ENCODE data around the gene ETFDH.
"Not testable (repeated sequence)": the region's sequence is repeated elsewhere in the genome, so short reads cannot be mapped to it uniquely, and the experiment has no call there.

ETFDH gene

GRCh38 chr4:158704274-158704673 lies 32.2 kb downstream of the ETFDH start:
- H3K4me1 Mint-ChIP-seq, result no peaks in the 10 kb centered on the region
- no peak overlapping the region for H3K27ac Mint-ChIP-seq
- no peaks in the 10 kb centered on the region for H3K9me3 Mint-ChIP-seq
- TF ChIP-seq CTCF (IDR thresholded peaks at IDR 0.05), result no peak
- H3K36me3 Mint-ChIP-seq (ENCODE audit: low read depth), result peaks cover 36% of the 10 kb centered on the region
- DNase-seq, result no peak
- H3K4me3 Mint-ChIP-seq, result no peak overlapping the region
- H3K27me3 Mint-ChIP-seq (ENCODE audit: low read depth, poor library complexity), result no peaks in the 10 kb centered on the region

GRCh38 chr4:158710814-158711213 lies 38.7 kb downstream of the ETFDH start:
- no peak overlapping the region for H3K4me3 Mint-ChIP-seq
- no peak overlapping the region for H3K27ac Mint-ChIP-seq
- no peaks in the 10 kb centered on the region for H3K9me3 Mint-ChIP-seq
- no peaks in the 10 kb centered on the region for H3K4me1 Mint-ChIP-seq
- no peak for DNase-seq
- H3K36me3 Mint-ChIP-seq (ENCODE audit: low read depth), result peaks cover 81% of the 10 kb centered on the region
- H3K27me3 Mint-ChIP-seq (ENCODE audit: low read depth, poor library complexity), result no peaks in the 10 kb centered on the region
- no peak for TF ChIP-seq CTCF (IDR thresholded peaks at IDR 0.05)

DNA sequence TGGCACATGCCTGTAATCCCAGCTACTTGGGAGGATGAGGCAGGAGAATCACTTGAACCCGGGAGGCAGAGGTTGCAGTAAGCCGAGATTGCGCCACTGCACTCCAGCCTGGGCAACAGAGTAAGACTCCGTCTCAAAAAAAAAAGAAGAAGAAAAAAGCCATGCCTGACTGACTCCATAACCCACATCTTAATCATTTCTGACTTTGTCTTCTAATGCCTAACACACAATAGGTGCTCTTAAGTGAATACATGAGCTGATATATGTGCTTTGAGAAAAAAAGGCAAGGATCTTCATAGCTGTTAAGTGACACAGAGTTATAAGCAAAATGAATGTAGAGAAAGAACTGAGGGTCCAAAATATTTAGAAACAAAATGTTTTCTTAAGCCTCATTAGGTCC lies 40.5 kb downstream of the ETFDH start:
- DNase-seq; H3K4me3 Mint-ChIP-seq; H3K27me3 Mint-ChIP-seq (ENCODE audit: low read depth, poor library complexity); H3K9me3 Mint-ChIP-seq; H3K27ac Mint-ChIP-seq; H3K4me1 Mint-ChIP-seq: not testable (repeated sequence)
- H3K36me3 Mint-ChIP-seq (ENCODE audit: low read depth), result peaks cover 83% of the 10 kb centered on the region

DNA sequence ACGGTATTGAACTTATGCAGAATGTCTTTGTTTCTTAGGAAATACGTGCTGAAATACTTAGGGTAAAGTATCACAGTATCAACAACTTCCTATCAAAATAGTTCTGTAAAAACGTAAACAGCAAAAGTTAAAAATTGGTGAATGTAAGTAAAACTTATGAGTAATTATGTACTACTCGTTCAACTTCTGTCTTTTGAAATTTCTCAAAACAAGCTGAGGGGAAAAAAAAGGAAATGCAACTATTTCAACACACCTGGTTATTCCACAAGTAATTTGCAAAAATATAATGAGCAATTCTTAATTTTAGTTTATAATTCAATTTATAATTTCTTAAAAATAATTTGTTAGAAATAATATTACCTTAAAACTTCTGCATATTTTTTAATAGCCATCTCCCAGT lies 42.8 kb downstream of the ETFDH start:
- no peak for DNase-seq

GRCh38 chr4:158715802-158716201 lies 43.7 kb downstream of the ETFDH start:
- Mint-ChIP-seq H3K9me3 (no peaks in the 10 kb centered on the region), H3K27ac (no peak overlapping the region), H3K4me3 (no peak overlapping the region), H3K4me1 (no peaks in the 10 kb centered on the region), H3K36me3 (ENCODE audit: low read depth) (peaks cover 83% of the 10 kb centered on the region), H3K27me3 (ENCODE audit: low read depth, poor library complexity) (no peaks in the 10 kb centered on the region)
- TF ChIP-seq CTCF (IDR thresholded peaks at IDR 0.05), result no peak
- DNase-seq, result no peak

More for the DNA sequence above, 42.8 kb downstream of the ETFDH start:
- Mint-ChIP-seq H3K4me3 (no peak overlapping the region), H3K4me1 (no peaks in the 10 kb centered on the region), H3K27me3 (ENCODE audit: low read depth, poor library complexity) (no peaks in the 10 kb centered on the region), H3K9me3 (no peaks in the 10 kb centered on the region), H3K36me3 (ENCODE audit: low read depth) (peaks cover 90% of the 10 kb centered on the region), H3K27ac (no peak overlapping the region)
- no peak for TF ChIP-seq CTCF (IDR thresholded peaks at IDR 0.05)

DNA sequence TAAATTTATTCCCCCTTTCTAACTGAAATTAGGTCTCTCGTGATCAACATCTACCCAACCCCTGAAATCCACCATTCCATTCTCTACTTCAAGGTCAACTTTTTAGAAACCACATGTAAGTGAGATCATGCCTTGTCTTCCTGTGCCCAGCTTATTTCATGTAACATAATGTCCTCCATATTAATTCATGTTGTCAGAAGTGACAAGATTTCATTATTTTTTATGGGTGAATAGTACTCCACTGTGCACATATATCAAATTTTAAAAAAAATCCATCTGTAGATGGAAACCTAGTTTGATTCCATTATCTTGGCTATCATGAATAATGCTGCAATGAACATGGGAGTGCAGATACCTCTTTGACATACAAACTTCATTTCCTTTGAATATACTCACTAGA lies 49.6 kb downstream of the ETFDH start:
- Mint-ChIP-seq H3K9me3 (no peaks in the 10 kb centered on the region), H3K4me3 (peak overlapping the region; percentile 96), H3K4me1 (peaks cover 24% of the 10 kb centered on the region), H3K36me3 (ENCODE audit: low read depth) (peaks cover 43% of the 10 kb centered on the region), H3K27ac (no peak overlapping the region), H3K27me3 (ENCODE audit: low read depth, poor library complexity) (peaks cover 4% of the 10 kb centered on the region)
- no peak for DNase-seq
- no peak for TF ChIP-seq CTCF (IDR thresholded peaks at IDR 0.05)

Data from nephron progenitor cell (in vitro differentiated cells).